ENCODE measurements around the gene PCMT1.
"Not testable (repeated sequence)": the region's sequence is repeated elsewhere in the genome, so short reads cannot be mapped to it uniquely, and the experiment has no call there.

PCMT1 gene

DNA sequence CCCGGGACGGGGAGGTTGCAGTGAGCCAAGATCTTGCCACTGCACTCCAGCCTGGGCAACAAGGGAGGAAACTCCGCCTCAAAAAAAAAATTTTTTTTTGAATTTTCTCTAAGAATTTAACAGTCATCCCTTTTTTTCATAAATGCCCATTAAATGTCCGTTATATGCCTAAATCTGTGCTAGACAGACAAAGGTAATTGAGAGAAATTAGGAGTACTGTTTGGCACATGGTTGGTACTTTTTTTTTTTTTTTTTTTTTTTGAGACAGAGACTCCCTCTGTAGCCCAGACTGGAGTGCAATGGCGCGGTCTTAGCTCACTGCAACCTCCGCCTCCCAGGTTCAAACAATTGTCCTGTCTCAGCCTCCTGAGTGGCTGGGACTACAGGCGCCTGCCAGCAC lies 1.7 kb downstream of the PCMT1 start:
- DNase-seq: no peak

DNA sequence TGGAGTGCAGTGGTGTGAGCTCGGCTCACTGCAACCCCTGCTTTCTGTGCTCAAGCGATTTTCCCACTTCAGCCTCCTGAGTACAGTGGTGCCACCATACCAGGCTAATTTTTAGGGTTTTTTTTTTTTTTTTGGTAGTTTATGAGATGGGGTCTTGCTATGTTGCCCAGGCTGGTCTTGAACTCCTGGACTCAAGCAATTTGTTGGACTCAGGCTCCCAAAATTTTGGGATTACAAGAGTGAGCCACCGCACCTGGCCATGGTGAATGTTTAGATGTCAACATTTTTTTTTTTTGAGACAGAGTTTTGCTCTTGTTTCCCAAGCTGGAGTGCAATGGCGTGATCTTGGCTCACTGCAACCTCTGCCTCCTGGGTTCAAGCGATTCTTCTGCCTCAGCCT lies 2.4 kb downstream of the PCMT1 start:
- DNase-seq: not testable (repeated sequence)

DNA sequence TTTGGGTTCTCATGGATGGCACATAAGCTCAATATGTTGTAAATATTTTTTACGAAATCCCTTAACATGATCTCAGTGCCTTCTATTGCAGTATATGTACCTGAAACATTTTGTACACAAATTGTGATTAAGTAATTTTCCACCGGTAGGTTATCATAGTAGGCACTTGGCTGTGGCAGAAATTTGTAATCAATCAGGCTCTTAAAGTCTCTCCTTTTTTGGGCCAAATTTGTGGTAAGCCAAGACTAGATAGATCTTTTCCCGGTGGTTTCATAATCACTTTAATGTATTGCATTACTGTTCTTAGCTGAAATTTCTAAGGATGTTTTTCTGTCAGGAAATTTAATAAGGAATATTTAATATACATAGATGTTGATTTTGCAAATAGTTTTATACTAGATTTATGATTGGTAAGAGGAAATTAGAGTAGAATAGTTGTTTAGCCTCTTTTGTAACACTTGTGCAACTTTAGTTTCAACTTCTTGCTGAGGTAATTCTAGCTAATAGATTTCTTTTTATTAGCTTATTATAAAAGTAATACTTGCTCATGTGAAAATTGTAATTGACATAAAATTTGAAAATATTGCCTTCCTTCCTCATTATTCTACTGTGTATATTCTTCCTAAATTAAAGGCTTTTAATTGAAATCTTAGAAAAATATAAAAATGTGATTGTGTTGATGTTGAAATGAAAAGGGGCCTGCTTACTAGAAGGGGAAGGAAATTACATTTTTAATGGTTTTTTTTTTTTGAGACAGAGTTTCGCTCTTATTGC lies 3.2 kb downstream of the PCMT1 start:
- no peak for DNase-seq

DNA sequence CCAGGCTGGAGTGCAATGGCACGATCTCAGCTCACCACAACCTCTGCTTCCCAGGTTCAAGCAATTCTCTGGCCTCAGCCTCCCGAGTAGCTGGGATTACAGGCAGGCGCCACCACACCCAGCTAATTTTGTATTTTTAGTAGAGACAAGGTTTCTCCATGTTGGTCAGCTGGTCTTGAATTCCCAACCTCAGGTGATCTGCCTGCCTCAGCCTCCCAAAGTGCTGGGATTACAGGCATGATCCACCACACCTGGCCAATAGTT lies 3.8 kb downstream of the PCMT1 start:
- DNase-seq: not testable (repeated sequence)

DNA sequence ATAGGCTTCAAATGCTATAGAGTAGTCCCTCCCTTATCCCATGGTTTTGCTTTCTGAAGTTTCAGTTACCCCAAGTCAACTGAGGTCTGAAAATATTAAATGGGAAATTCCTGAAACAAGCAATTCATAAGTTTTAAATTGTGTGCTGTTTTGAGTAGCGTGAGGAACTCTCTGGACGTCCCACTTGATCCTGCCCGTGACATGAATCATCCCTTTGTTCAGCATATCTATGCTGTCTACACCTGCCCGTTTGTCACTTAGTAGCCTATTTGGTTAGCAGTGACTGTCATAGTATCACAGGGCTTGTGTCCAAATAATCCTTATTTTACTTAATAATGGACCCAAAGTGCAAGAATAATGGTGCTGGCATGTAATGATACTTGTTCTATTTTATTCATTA lies 5.0 kb downstream of the PCMT1 start:
- DNase-seq: no peak

DNA sequence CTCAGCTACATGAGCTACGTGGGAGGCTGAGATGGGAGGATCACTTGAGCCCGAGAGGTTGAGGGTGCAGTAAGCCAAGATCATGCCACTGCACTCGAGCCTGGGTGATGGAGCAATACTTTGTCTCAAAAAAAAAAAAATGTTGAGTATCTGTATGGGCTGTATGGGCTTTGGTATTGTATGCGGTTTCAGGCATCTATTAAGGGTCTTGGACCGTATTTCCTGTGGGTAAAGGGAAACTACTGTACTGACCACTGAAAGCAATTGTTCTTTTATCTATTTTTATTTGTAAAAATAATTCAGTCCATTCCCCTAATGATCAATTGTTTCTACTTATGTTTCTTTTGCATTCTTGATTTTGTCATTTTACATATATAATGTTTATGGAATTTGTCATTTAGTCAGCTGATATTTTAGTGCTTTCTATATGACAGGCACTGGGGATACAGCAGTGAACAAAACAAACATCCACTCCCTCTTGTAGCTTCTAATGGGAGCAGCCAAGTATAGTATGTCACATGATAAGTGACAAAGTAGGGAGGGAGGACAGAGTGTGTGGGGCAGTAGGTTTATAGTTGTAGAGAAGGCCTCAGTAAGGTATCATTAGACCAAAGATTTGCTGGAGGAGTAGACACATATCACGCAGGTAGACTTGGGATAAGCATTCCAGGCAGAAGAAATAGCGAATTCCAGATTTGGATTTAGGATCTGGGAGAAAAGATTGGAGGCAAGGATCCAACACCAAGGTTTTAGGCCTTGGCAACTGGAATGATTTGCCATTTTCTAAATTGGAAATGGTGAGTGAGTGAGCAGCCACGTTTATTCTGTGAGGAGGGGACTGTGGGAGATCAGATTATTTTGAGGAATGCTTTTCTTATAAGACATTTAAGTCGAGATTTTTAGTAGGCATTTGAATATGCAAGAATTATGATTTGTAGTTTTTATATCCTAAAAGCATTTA lies 6.0 kb downstream of the PCMT1 start:
- DNase-seq: no peak

DNA sequence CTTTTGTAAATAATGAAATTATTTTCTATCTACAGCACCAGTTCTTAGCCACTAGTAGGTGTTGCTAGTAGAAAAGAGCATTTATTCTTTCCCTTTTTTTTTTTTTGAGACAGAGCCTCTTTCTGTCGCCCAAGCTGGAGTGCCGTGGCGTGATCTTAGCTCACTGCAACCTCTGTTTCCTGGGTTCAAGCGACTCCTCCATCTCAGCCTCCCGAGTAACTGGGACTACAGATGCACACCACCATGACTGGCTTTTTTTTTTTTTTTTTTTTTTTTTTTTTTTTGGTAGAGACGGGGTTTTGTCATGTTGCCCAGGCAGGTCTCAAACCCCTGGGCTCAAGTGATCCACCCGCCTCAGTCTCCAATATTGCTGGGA lies 6.7 kb downstream of the PCMT1 start:
- no peak for DNase-seq

DNA sequence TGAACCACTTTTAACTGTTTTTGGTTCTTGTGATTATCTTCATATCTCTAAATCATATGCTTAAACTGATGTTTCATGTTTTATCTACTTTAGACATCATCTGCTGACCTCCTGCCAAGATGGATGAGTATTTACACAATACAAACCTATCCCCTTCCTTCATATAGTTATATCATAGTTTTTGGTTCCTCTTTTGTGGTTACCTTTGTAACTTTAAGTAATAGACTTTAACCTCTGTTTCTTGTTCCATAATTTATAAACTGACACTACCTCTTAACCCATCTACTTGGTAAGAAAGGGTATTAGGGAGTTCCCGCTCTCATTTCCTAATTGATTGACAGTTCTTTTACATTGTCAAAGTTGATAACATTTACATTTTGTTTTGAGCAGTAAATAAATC lies 11.9 kb downstream of the PCMT1 start:
- no peak for DNase-seq

DNA sequence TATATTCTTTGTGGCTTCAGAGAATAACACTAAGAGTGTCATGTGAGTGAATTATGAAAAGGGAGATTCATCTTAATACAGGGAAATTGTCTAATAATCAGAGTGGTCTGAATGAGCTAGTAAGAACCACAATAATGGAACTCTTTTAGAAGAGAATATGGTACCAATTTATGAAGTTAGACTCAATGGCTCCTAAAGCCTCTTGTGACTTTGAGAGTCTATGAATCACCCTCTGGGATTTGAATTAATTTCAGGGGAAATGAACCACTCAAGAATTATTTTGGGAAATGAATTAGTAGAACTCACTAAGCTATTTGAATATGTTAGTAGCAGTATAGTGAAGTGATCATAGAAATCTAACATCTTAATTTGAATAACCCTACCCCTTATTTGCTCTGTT lies 14.3 kb downstream of the PCMT1 start:
- no peak for DNase-seq

DNA sequence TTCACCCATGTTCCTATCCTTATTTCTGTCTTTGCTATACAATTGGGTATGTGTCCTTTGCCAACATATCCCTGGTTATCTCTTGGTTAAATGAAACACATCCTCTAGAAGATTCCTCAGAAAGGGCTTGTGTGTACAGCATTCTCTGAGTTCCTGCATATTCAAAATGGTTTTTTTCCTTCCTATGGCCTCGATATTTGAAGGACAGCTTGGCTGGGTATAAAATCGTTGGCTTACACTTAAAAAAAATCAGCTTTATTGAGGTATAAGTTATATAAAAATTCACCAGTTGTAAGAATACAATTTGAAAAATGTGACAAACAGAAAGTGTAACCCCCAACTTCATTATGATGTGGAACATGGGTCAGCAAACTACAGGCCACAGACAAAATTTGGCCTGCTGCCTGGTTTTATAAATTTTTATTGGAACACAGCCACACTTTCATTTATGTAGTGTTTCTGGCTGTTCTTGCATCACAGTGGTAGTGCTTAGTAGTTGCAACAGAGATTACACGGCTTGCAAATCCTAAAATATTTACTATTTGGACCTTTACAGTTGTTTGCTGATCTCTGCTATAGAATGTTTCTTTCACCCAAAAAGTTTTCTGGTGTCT lies 16.7 kb downstream of the PCMT1 start:
- DNase-seq: no peak

DNA sequence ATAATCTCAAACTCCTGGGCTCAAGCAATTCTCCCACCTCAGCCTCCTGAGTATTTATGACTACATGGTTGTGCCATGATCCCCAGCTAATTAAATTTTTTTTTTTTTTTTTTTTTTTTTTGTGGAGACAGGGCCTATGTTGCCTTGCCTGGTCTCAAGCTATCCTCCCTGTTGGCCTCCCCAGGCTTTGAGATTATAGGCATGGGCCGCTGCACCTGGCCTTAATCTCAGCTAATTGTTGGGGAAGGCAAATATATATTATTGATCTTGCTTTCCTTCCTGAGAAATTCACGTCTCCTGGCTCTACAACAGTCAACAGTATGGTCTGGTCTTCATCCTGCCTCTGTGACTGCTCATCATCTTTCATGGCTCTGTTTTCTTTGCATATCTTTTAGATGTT lies 20.1 kb downstream of the PCMT1 start:
- no peak for DNase-seq

DNA sequence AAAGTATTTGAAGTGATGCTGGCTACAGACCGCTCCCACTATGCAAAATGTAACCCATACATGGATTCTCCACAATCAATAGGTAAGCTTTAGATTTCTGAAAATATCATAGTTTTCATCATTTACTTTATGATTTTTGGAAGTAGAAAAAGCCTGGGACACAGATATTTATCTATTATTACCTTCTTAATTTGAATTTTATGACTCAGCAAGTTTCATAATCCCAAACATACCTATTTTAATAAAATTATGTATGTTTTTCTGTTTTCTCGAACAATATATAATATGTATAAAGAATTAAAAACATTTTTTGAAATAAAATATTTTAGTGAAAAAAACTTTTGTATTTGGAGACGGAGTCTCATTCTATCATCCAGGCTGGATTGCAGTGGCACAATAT lies 21.6 kb downstream of the PCMT1 start:
- no peak for DNase-seq

DNA sequence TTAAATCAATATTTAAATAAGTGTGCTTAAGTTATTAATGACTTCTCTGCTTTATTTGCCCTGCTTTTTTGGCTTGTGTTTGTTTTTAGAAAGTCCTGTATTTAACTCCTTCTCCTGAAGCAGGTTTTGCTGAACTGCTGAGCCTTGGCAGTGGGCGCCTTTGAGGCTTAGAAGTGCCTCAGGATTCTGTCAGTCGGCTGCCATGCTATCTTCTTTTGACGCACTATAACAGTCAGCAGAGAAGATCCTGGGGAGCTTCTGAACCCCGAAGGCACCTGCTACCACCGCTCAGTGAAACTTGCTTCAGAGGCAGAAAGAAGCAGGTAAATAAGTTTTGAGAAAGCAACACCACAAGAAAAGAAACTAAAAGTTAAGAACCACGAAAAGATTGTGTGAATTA lies 22.4 kb downstream of the PCMT1 start:
- no peak for DNase-seq

DNA sequence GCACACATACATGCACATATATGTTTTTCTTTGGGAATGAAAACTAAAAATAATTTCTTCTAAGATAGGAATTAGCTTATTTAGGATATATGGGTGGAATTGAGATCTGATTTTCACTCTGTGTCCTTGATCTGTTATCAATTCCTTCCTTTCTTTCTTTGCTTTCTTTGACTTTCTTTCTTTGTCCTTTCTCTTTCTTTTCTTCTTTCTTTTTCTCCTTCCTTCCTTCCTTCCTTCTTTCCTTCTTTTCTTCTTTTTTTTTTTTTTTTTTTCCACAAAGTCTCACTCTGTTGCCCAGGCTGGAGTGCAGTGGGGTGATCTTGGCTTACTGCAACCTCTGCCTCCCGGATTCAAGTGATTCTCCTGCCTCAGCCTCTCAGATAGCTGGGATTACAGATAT lies 28.1 kb downstream of the PCMT1 start:
- DNase-seq: no peak

DNA sequence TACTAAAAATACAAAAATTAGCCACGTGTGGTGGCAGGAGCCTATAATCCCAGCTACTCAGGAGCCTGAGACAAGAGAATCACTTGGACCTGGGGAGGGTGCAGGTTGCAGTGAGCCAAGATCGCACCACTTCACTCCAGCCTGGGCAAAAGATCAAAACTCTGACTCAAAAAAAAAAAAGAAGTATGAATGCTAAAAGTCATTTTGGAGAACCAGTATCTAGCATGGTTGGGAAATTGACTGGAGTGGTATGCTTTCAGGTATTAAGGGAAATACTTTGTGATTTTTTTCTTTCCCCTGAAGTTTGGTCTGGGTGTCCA lies 30.1 kb downstream of the PCMT1 start:
- DNase-seq: no peak

DNA sequence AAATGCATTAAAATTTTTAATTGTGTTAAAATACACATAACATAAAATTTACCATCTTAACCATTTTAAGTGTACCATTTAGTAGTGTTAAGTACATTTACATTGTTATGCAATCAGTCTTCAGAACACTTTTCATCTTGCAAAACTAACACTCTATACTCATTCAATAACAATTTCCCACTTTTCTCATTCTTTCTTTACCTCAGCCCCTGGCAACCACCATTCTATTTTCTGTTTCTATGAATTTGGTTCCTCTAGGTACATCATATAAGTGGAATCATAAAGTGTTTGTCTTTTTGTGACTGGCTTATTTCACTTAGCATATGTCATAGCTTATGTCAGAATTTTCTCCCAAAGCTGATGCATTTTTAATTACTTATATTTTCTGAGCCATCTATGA lies 32.2 kb downstream of the PCMT1 start:
- DNase-seq: no peak

DNA sequence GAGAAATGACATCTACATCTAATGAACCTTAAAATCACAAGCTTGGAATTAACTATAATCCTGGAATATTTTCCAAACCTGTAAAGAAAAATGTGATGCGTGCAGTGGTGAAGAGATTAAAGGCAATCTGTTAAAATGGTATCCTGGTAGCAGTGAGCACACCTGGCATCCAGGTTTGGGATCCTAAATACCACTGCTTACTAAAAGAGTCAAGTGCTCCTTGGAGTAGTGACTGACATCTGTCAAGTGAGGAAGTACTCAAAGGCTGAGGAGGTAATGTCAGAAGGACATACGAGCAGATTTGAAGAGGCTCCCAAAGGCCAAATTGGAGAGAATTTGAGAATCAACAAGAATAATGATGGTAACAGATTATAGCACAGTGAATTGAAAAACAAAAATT lies 32.8 kb downstream of the PCMT1 start:
- DNase-seq: no peak

DNA sequence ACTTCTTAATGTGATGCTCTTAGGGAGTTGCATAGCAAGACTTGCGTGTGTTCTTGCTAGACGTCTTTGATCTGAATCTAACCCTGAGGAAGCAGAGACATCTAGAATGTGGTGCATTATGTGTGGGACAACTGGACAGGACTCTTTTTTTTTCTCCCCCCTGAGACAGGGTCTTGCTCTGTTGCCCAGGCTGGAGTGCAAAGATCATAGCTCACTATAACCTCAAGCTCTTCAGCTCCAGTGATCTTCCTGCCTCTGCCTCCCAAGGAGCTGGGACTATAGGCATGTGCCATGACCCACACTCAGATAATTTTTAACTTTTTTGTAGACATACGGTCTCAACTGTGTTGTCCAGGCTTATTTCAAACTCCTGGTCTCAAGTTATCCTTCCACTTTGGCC lies 34.0 kb downstream of the PCMT1 start:
- DNase-seq: no peak

DNA sequence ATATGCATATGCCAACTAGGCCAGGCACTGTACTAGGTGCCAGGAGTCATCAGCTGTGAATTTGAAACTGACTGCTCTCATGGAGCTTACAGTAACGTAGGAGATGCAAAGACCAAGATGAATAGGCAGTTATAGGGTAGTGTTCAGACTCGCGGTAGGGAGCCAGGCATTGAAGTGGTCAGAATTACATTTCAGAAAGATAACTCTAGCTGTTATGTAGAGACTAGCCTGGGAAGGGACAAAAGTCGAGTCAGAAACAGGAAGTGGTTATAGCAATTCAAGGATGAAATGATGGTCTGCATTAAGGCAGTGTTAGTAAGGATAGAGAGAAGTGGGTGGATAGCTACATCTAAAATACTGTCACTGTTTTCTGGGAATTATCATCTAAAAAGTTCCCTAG lies 56.6 kb downstream of the PCMT1 start:
- no peak for DNase-seq

DNA sequence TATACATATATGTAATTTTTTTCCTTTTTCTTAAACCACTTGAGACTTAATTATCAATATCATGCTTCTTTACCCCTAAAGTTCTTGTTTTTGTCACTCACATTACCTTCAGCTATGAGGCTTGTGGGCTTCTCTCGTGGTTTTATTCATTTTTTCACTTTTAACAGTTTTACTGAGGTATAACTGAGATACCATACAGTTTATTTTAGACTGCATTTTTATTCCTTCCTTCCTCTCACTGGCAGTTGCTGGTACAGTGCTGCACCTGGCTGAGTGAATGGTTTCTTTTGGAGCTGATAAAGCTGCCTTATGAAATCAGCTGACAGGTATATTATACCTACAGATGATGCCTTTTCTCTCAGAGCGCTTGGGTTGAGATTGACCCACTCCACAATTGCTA lies 60.3 kb downstream of the PCMT1 start:
- DNase-seq: no peak

DNA sequence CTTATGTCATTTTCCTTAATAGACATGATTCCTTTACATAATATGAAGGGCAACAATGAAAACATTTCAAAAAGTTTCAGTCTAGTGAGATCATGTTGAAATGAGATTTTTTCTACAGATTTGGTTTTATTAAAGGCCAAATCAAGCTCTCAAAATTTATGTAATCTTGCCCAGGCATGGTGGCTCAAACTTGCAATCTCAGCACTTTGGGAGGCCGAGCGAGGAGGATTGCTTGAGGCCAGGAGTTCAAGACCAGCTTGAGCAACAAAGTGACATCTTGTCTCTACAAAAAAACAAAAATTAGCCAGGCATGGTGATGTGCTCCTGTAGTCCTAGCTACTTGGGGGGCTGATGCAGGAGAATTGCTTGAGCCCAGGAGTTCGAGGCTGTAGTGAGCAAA lies 63.8 kb downstream of the PCMT1 start:
- no peak for DNase-seq

DNA sequence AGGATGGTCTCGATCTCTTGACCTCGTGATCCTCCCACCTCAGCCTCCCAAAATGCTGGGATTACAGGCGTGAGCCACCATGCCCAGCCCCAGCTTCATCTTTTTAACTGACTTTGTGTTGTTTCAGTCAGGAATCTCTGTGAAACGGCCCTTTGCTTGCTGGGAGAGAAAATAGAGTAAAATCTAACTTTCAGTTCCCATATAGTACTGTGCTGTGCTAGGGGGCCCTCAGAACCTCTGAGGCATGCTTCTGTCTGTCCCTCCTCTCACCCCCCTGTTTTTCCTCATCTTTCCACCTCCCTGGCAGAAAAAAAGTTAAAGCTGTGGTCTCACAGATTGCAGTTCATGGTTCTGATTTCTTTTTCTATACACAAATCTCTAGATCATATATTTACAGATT lies 66.2 kb downstream of the PCMT1 start:
- no peak for DNase-seq

DNA sequence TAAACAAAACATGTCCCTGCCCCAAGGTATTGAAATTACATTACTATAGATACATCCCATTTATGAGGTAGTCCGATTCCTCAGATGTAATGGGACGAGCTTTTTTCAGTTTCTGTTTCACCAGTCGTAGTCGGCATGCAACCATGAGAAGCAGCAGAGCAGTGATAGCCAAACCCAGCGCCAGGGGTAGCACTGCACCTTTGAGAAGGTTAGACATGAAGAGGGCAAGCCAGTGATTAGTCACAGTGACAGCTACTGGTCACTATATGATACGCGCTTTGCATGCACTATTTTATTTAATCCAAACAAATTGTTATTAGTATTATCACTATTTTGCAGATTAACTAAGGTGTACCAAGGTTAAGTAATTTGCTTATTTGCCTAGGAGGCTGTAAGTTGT lies 71.0 kb downstream of the PCMT1 start:
- DNase-seq: no peak

DNA sequence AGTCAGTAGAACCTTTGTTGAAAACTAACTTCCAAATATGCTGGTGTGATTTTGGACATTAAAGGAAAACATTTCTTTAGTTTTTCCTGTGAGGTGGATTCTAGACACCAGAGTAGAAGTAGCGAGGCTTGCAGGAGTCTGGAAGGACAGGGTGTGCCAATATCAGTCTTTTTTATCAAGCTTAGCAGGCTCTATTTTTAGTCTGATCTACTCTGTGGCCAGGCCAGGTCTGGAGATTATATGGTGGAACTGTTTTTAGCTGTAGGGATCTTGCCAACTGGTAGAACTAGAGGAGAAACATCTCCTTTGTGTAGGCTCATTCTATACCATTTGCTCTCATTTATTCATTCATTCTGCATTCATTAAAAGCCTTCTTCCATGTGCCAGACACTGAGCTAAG lies 72.0 kb downstream of the PCMT1 start:
- no peak for DNase-seq
